EL (cell line): ENCODE measurements around the gene JAKMIP1.

Experiments used
- DNase-seq: peaks from one replicate; pipeline ENCODE4 v3.0.0-alpha.2; 2016

The JAKMIP1 gene

GRCh38 chr4:6199422-6199921, 877 bp downstream of the JAKMIP1 start:
- no peak for DNase-seq

GRCh38 chr4:6198768-6199421, 1.5 kb downstream of the JAKMIP1 start:
- no peak for DNase-seq

GRCh38 chr4:6198278-6198677, 2.1 kb downstream of the JAKMIP1 start:
- no peak for DNase-seq

GRCh38 chr4:6197433-6198174, 2.7 kb downstream of the JAKMIP1 start:
- DNase-seq: no peak

- no peak for DNase-seq
Observed at GRCh38 chr4:6196871-6197270, 3.5 kb downstream of the JAKMIP1 start.

- DNase-seq: no peak
Observed at GRCh38 chr4:6196324-6196723, 4.0 kb downstream of the JAKMIP1 start.

- no peak for DNase-seq
Observed at GRCh38 chr4:6195602-6196319, 4.6 kb downstream of the JAKMIP1 start.

GRCh38 chr4:6194458-6195195, 5.7 kb downstream of the JAKMIP1 start:
- DNase-seq: no peak

- DNase-seq: no peak
Observed at GRCh38 chr4:6193399-6193798, 7.0 kb downstream of the JAKMIP1 start.

GRCh38 chr4:6192245-6192644, 8.1 kb downstream of the JAKMIP1 start:
- DNase-seq: no peak

- DNase-seq: no peak
Observed at GRCh38 chr4:6191448-6192130, 8.8 kb downstream of the JAKMIP1 start.

GRCh38 chr4:6190486-6190885, 9.9 kb downstream of the JAKMIP1 start:
- no peak for DNase-seq

- no peak for DNase-seq
Observed at GRCh38 chr4:6189511-6189910, 10.8 kb downstream of the JAKMIP1 start.

GRCh38 chr4:6188687-6189305, 11.6 kb downstream of the JAKMIP1 start:
- DNase-seq: no peak

- no peak for DNase-seq
Observed at GRCh38 chr4:6184169-6184568, 16.2 kb downstream of the JAKMIP1 start.

GRCh38 chr4:6183740-6184139, 16.6 kb downstream of the JAKMIP1 start:
- DNase-seq: no peak

GRCh38 chr4:6182376-6183280, 17.7 kb downstream of the JAKMIP1 start:
- no peak for DNase-seq

GRCh38 chr4:6180841-6181631, 19.3 kb downstream of the JAKMIP1 start:
- DNase-seq: no peak

- DNase-seq: no peak
Observed at GRCh38 chr4:6179362-6179761, 21.0 kb downstream of the JAKMIP1 start.

- no peak for DNase-seq
Observed at GRCh38 chr4:6178757-6179156, 21.6 kb downstream of the JAKMIP1 start.
